Neuronal stem cell (in vitro differentiated cells): Measurements from ENCODE around the gene PIR.

Source experiments
- DNase-seq: peaks from one replicate; pipeline ENCODE4 v3.0.0-alpha.2; 2013; ENCODE audit warnings: low spot score
- H2AFZ ChIP-seq: one replicate; pipeline ENCODE4 v1.6.1; 2013; ENCODE audit warnings: mild to moderate bottlenecking, low read length, inconsistent platforms
- H2AK5ac ChIP-seq: 2 replicates; pipeline ENCODE4 v1.6.1; 2013; ENCODE audit warnings: low read depth, mild to moderate bottlenecking, inconsistent platforms, low read length, moderate library complexity, mixed read lengths
- H2BK120ac ChIP-seq: 2 replicates; pipeline ENCODE4 v1.6.1; 2013; ENCODE audit warnings: low read depth, mild to moderate bottlenecking, inconsistent platforms, low read length, moderate library complexity, mixed read lengths
- H2BK12ac ChIP-seq: one replicate; pipeline ENCODE4 v1.6.1; 2013; ENCODE audit warnings: low read length, inconsistent platforms
- H2BK15ac ChIP-seq: 2 replicates; pipeline ENCODE4 v1.6.1; 2013; ENCODE audit warnings: mild to moderate bottlenecking, low read length, inconsistent platforms, mixed read lengths
- H2BK5ac ChIP-seq: one replicate; pipeline ENCODE4 v1.6.1; 2013; ENCODE audit warnings: inconsistent platforms, mild to moderate bottlenecking, low read length, moderate library complexity
- H3K14ac ChIP-seq: one replicate; pipeline ENCODE4 v1.6.1; 2013; ENCODE audit warnings: low read length, inconsistent platforms
- H3K18ac ChIP-seq: 2 replicates; pipeline ENCODE4 v1.6.1; 2013; ENCODE audit warnings: low read length, inconsistent platforms
- H3K23ac ChIP-seq: 2 replicates; pipeline ENCODE4 v1.6.1; 2013; ENCODE audit warnings: low read depth, mild to moderate bottlenecking, mixed read lengths, low read length, inconsistent platforms; ENCODE audit not compliant: poor library complexity
- H3K27ac ChIP-seq: replicated peaks from 3 replicates; pipeline ENCODE4 v1.5.1; 2013; ENCODE audit warnings: low read length, inconsistent platforms
- H3K27me3 ChIP-seq, 3 experiments: 2 replicates each; pipeline ENCODE4 v1.6.1; 2013; ENCODE audit warnings: low read length in 3 of 3, mild to moderate bottlenecking in 2 of 3, inconsistent platforms in 1 of 3, low read depth in 1 of 3, mixed read lengths in 1 of 3, moderate library complexity in 1 of 3; ENCODE audit not compliant: control insufficient read depth in 3 of 3, insufficient read depth in 3 of 3
- H3K36me3 ChIP-seq, 2 donors: replicated peaks in 1 of 2; 2 replicates each; pipeline ENCODE4 v1.6.1; 2013; ENCODE audit warnings: low read length in 2 of 2; ENCODE audit not compliant: control insufficient read depth in 2 of 2, insufficient read depth in 2 of 2
- H3K4ac ChIP-seq: 2 replicates; pipeline ENCODE4 v1.6.1; 2013; ENCODE audit warnings: inconsistent platforms, mild to moderate bottlenecking, low read length, moderate library complexity
- H3K4me1 ChIP-seq, 2 donors: 1 replicate in 1 of 2; 2 replicates in 1 of 2; pipeline ENCODE4 v1.6.1; 2013; ENCODE audit warnings: low read length in 2 of 2, low read depth in 1 of 2; ENCODE audit not compliant: control insufficient read depth in 2 of 2, insufficient read depth in 1 of 2
- H3K4me2 ChIP-seq: one replicate; pipeline ENCODE4 v1.6.1; 2013; ENCODE audit warnings: mild to moderate bottlenecking, low read length, inconsistent platforms; ENCODE audit not compliant: insufficient read depth, poor library complexity, severe bottlenecking
- H3K4me3 ChIP-seq, 2 donors: 2 replicates each; pipeline ENCODE4 v1.5.1; 2013; ENCODE audit warnings: low read length in 2 of 2, mild to moderate bottlenecking in 2 of 2, inconsistent platforms in 1 of 2, moderate library complexity in 1 of 2
- H3K79me1 ChIP-seq: one replicate; pipeline ENCODE4 v1.6.1; 2013; ENCODE audit warnings: low read depth, mild to moderate bottlenecking, inconsistent platforms, low read length, moderate library complexity
- H3K9ac ChIP-seq: one replicate; pipeline ENCODE4 v1.6.1; 2013; ENCODE audit warnings: mild to moderate bottlenecking, low read depth, low read length, inconsistent platforms; ENCODE audit not compliant: poor library complexity
- H3K9me3 ChIP-seq, 2 donors: replicated peaks in 1 of 2; 2 replicates each; pipeline versions ENCODE3 to v1.6.1; 2013; ENCODE audit warnings: low read length in 2 of 2, mild to moderate bottlenecking in 2 of 2, inconsistent platforms in 1 of 2, low read depth in 1 of 2, mixed read lengths in 1 of 2, moderate library complexity in 1 of 2; ENCODE audit not compliant: control insufficient read depth in 2 of 2, insufficient read depth in 1 of 2
- H4K8ac ChIP-seq: one replicate; pipeline ENCODE4 v1.6.1; 2013; ENCODE audit warnings: low read depth, mild to moderate bottlenecking, inconsistent platforms, low read length, moderate library complexity
- H4K91ac ChIP-seq: one replicate; pipeline ENCODE4 v1.6.1; 2013; ENCODE audit warnings: low read length, low read depth, mild to moderate bottlenecking, inconsistent platforms; ENCODE audit not compliant: poor library complexity
- WGBS, 2 donors: extraction: QIAGEN DNeasy Blood & Tissue Kit; methylation state at CpG; one replicate each; pipeline ENCODE4 v1.1.7; 2013; ENCODE audit warnings: missing lambda C conversion rate in 2 of 2, mixed read lengths in 1 of 2; ENCODE audit not compliant: insufficient read length in 2 of 2, insufficient replicate concordance in 1 of 2; ENCODE audit errors: extremely low coverage in 2 of 2; 5-methylcytosine and 5-hydroxymethylcytosine counted together

The PIR gene

GRCh38 chrX:15441464-15441863 is 51.7 kb downstream of the PIR start:
- H4K8ac ChIP-seq, result no peak overlapping the region
- H2BK12ac ChIP-seq, result no peak overlapping the region
- no CpG with 5 or more reads among the region's 5 CpGs for WGBS, 2 donors
- DNase-seq, result no peak
- H3K79me1 ChIP-seq, result no peaks in the 10 kb centered on the region
- no peaks in the 10 kb centered on the region for H3K36me3 ChIP-seq
- H2BK5ac ChIP-seq, result no peak overlapping the region
- H3K4ac ChIP-seq, result no peak overlapping the region
- H3K18ac ChIP-seq, result no peak overlapping the region
- no peaks in the 10 kb centered on the region for H3K4me1 ChIP-seq
- H3K9ac ChIP-seq, result no peak overlapping the region
- no peak overlapping the region for H2BK120ac ChIP-seq
- H3K9me3 ChIP-seq, result peaks cover 0 to 6% of the 10 kb centered on the region in 2 donors
- H3K14ac ChIP-seq, result no peak overlapping the region
- H3K27me3 ChIP-seq, result no peaks in the 10 kb centered on the region
- no peak overlapping the region for H3K27ac ChIP-seq
- H3K4me3 ChIP-seq, result no peak overlapping the region
- H2BK15ac ChIP-seq, result no peak overlapping the region
- no peak overlapping the region for H3K4me2 ChIP-seq
- no peak overlapping the region for H3K23ac ChIP-seq
- H2AFZ ChIP-seq, result no peak overlapping the region
- no peak overlapping the region for H4K91ac ChIP-seq
- H2AK5ac ChIP-seq, result no peak overlapping the region

- no peak overlapping the region for H2BK12ac ChIP-seq
- no peak overlapping the region for H2BK15ac ChIP-seq
- H2AFZ ChIP-seq, result no peak overlapping the region
- H2AK5ac ChIP-seq, result no peak overlapping the region
- no peak overlapping the region for H4K8ac ChIP-seq
- no peaks in the 10 kb centered on the region for H3K79me1 ChIP-seq
- H3K4me1 ChIP-seq, result no peaks in the 10 kb centered on the region
- DNase-seq, result no peak
- no peaks in the 10 kb centered on the region for H3K27me3 ChIP-seq
- H3K18ac ChIP-seq, result no peak overlapping the region
- H2BK5ac ChIP-seq, result no peak overlapping the region
- no CpG with 5 or more reads among the region's 3 CpGs for WGBS, 2 donors
- no peak overlapping the region for H3K14ac ChIP-seq
- no peak overlapping the region for H4K91ac ChIP-seq
- no peak overlapping the region for H3K23ac ChIP-seq
- no peak overlapping the region for H3K27ac ChIP-seq
- H3K4ac ChIP-seq, result no peak overlapping the region
- no peaks in the 10 kb centered on the region for H3K9me3 ChIP-seq
- no peaks in the 10 kb centered on the region for H3K36me3 ChIP-seq
- H3K4me3 ChIP-seq, result no peak overlapping the region
- H3K4me2 ChIP-seq, result no peak overlapping the region
- no peak overlapping the region for H2BK120ac ChIP-seq
- no peak overlapping the region for H3K9ac ChIP-seq
Measured at GRCh38 chrX:15438332-15438731, 54.8 kb downstream of the PIR start.

- Histone ChIP-seq H3K4ac (no peak overlapping the region), H3K4me3 (no peak overlapping the region), H2BK5ac (no peak overlapping the region), H3K18ac (no peak overlapping the region), H3K14ac (no peak overlapping the region), H2AK5ac (no peak overlapping the region), H3K23ac (no peak overlapping the region), H4K8ac (no peak overlapping the region), H3K27me3 (no peaks in the 10 kb centered on the region), H2BK15ac (no peak overlapping the region), H3K9ac (no peak overlapping the region), H3K79me1 (no peaks in the 10 kb centered on the region), H3K4me1 (no peaks in the 10 kb centered on the region), H3K36me3 (no peaks in the 10 kb centered on the region), H2AFZ (no peak overlapping the region), H3K9me3 (no peaks in the 10 kb centered on the region), H2BK120ac (no peak overlapping the region), H3K4me2 (no peak overlapping the region), H3K27ac (no peak overlapping the region), H4K91ac (no peak overlapping the region), H2BK12ac (no peak overlapping the region)
- no CpG with 5 or more reads among the region's 1 CpG for WGBS, 2 donors
- no peak for DNase-seq
Measured at GRCh38 chrX:15437724-15438123, 55.4 kb downstream of the PIR start.

DNA sequence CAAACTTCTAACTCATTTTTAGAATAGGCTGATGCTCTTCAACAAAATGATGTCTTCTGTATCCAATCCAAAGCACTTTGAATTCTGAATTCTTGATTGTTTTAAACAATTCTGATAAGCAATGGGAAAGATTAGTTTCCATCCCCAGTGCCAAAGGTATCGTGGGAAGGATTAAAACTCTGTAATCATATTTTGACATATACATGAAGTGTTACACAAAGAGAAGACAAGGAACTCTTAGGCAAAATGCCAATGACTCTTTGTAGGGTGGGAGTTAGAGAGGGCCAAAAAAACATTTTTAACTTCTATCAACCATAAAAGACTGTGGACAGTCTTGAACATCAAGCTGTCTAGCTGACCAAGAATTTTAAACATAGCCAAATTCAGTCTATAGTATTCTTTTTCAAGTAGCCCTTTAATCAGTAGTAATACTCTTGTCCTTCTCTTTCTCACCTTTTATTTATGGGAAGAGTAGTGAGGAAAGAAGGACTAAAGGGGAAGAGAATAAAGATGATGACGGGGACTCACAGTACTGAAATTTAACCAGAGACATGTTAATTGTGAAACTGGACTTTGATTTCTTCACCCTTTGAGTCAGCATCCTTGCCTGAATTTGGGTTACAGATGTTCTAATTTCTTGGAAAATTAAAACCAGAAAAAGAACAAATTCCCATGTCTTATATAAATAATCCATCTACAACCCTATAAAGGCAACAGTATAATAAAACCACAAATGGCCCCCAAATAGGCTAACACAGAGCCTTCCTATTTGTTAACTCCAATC is 57.1 kb downstream of the PIR start:
- no peaks in the 10 kb centered on the region for H3K4me1 ChIP-seq
- H4K8ac ChIP-seq, result no peak overlapping the region
- H3K9me3 ChIP-seq, result no peaks in the 10 kb centered on the region
- H3K79me1 ChIP-seq, result no peaks in the 10 kb centered on the region
- H3K27me3 ChIP-seq, result no peaks in the 10 kb centered on the region
- H3K18ac ChIP-seq, result no peak overlapping the region
- H4K91ac ChIP-seq, result no peak overlapping the region
- no peak overlapping the region for H3K4me3 ChIP-seq
- H3K23ac ChIP-seq, result no peak overlapping the region
- no peak overlapping the region for H2AFZ ChIP-seq
- no peak overlapping the region for H3K9ac ChIP-seq
- H2AK5ac ChIP-seq, result no peak overlapping the region
- WGBS, 2 donors, result no CpG with 5 or more reads among the region's 2 CpGs
- H3K4ac ChIP-seq, result no peak overlapping the region
- H2BK12ac ChIP-seq, result no peak overlapping the region
- H2BK120ac ChIP-seq, result no peak overlapping the region
- DNase-seq, result no peak
- no peak overlapping the region for H3K27ac ChIP-seq
- no peak overlapping the region for H2BK5ac ChIP-seq
- H3K14ac ChIP-seq, result no peak overlapping the region
- no peak overlapping the region for H3K4me2 ChIP-seq
- H2BK15ac ChIP-seq, result no peak overlapping the region
- no peaks in the 10 kb centered on the region for H3K36me3 ChIP-seq
